Stomach (tissue), 4 donors: ENCODE results near the gene SSTR1.

ENCODE experiments used
- CTCF ChIP-seq, 7 experiments: fragments of 450-650 bp in 4 of 7; fragments of 200-600 bp in 3 of 7; sonication (generic) in 3 of 7; IDR thresholded peaks; one replicate each; pipeline ENCODE4 v1.5.1; 2016 to 2019; ENCODE audit warnings: antibody characterized with exemption in 7 of 7, control low read depth in 2 of 7, mild to moderate bottlenecking in 1 of 7
- EP300 ChIP-seq: sonication (generic); formaldehyde crosslinking; IDR thresholded peaks from one replicate; pipeline ENCODE4 v1.6.1; 2017; ENCODE audit warnings: antibody characterized with exemption
- POLR2A ChIP-seq, 4 donors: fragments of 450-650 bp; IDR thresholded peaks; one replicate each; pipeline ENCODE4 v1.6.1; 2016; ENCODE audit warnings: antibody characterized with exemption in 4 of 4, control low read depth in 2 of 4, mild to moderate bottlenecking in 1 of 4, moderate library complexity in 1 of 4

GRCh38 chr14:38186216-38186615, 21.5 kb upstream of the SSTR1 start:
- TF ChIP-seq CTCF (IDR thresholded peaks at IDR 0.05) (no peak), POLR2A (IDR thresholded peaks at IDR 0.05) (no peak), EP300 (no peak)
